ENCODE results near the gene ZBED2.

DNA sequence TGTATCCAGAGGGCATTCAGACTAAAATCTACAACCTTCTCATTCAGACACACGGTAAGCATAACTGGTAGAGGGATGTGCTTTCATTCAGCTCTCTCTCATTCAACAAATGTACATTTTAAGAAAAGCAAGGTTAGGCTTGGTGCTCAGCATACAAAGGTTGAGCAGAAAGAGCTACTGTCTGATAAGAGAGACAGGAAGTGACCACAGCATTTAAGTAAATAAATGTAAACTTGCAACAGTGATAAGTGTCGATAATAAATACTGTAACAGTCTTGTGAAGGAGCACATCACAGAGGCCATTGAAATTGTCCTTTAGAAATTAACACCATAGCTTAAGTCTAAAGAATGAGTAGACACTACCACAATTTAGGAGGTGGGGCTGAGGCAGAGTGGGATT, 49.8 kb downstream of the ZBED2 start:
- TF ChIP-seq, protein P1, sequence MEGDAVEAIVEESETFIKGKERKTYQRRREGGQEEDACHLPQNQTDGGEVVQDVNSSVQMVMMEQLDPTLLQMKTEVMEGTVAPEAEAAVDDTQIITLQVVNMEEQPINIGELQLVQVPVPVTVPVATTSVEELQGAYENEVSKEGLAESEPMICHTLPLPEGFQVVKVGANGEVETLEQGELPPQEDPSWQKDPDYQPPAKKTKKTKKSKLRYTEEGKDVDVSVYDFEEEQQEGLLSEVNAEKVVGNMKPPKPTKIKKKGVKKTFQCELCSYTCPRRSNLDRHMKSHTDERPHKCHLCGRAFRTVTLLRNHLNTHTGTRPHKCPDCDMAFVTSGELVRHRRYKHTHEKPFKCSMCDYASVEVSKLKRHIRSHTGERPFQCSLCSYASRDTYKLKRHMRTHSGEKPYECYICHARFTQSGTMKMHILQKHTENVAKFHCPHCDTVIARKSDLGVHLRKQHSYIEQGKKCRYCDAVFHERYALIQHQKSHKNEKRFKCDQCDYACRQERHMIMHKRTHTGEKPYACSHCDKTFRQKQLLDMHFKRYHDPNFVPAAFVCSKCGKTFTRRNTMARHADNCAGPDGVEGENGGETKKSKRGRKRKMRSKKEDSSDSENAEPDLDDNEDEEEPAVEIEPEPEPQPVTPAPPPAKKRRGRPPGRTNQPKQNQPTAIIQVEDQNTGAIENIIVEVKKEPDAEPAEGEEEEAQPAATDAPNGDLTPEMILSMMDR (IDR thresholded peaks at IDR 0.05), result no peak
- TF ChIP-seq POLR2AphosphoS5 (IDR thresholded peaks at IDR 0.05), result no peak

All from stomach (tissue), 4 donors.